NK-92 (cell line): ENCODE results near the gene KPNA5.
"Not testable (repeated sequence)": the region's sequence is repeated elsewhere in the genome, so short reads cannot be mapped to it uniquely, and the experiment has no call there.

Experiments
- DNase-seq: peaks from one replicate; lab custom pipeline; 2025; ENCODE audit not compliant: unreplicated experiment; lab: John Stamatoyannopoulos, UW

KPNA5 gene

GRCh38 chr6:116697480-116697879 is 16.5 kb downstream of the KPNA5 start:
- no peak for DNase-seq

DNA sequence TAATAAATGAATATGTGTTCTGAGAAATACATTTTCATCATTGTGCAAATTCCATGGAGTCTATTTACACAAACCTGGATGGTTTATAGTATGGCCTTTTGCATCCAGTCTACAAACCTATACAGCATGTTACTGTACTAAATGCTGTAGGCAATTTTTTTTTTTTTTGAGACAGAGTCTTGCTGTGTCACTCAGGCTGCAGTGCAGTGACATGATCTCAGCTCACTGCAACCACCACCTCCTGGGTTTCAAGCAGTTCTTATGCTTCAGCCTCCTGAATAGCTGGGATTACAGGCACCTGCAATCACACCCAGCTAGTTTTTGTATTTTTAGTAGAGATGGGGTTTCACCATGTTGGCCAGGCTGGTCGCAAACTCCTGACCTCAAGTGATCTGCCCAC is 22.9 kb downstream of the KPNA5 start:
- DNase-seq: not testable (repeated sequence)

DNA sequence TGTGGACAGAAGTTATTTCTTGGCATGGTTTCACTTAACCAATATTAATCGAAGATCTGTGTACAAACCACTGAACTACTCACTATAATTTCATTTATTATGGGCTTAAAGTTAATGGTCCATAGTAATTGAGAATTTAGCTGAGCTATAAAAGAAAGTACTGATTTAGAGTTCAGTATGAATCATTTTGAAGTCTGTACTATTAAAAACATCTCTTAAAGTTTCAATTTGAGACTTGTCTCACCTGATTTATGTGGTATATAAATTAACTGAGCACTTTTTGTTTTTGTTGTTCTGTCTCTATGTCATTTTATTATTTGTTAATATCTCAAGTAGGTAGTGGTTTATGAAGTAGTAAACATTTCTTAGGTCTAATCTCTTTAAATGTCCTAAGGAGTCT is 24.9 kb downstream of the KPNA5 start:
- DNase-seq: no peak

DNA sequence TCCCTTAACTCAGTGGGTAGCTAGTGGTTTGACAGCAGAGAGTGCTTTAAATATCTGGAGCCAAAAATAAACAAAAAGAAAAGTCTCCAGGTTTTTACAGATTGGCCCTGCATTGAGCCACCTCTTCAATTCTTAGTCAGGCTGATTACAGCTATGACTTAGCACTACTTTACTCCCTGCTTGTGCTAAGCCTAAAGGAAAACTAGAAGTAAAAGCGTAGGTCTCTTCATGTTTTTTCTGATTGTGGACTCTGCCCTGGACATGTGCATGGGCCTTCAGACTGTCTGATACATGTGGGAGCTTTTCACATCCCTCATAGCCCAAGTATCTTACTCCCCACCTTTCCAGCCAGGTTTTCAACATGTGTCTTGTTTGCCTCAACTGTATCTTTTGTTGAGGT is 33.3 kb downstream of the KPNA5 start:
- no peak for DNase-seq

- no peak for DNase-seq
Observed at GRCh38 chr6:116714761-116715160, 33.8 kb downstream of the KPNA5 start.

- no peak for DNase-seq
Observed at GRCh38 chr6:116726947-116727346, 45.9 kb downstream of the KPNA5 start.

DNA sequence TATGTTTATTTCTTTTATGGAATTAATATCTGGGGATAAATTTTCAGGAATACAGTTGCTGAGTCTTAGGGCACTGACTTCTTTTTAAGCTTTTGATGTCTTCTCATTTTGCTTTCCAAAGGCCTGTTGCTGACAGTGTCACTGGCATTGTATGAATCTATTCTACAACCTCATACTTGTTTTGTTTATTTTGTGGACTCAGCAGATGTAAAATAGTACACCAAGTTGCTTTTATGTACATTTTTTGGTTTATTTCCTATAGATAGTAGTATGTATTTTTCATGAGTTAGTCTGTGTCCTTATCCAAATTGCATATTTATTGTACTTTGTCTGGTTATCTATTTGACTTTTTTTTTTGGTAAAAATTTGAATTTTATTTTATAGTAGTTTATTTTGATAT is 49.5 kb downstream of the KPNA5 start:
- DNase-seq: no peak

GRCh38 chr6:116737004-116737403 is 56.0 kb downstream of the KPNA5 start:
- DNase-seq: no peak

- DNase-seq: not testable (repeated sequence)
Observed at GRCh38 chr6:116740486-116740885, 59.5 kb downstream of the KPNA5 start.

DNA sequence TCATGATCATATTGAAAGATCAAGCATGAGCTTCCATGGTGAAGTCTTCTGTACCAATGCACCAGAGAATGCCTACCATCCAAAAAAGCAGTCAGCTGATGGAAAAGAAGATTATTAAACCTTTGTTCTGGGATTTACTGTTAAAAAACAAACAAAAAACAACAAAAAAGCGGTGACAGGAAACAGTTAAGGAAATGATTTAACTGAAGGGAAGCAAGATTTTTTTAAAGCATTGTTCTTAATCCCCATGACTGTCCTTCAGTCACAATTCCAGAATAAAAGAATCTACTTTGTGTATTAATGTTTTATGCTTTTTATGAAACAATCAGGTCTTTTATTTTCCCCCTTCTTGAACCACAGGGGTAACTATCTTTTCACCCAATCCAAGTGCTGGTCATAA is 60.6 kb downstream of the KPNA5 start:
- DNase-seq: no peak

- DNase-seq: no peak
Observed at GRCh38 chr6:116745176-116745575, 64.2 kb downstream of the KPNA5 start.

GRCh38 chr6:116761779-116762178 is 80.8 kb downstream of the KPNA5 start:
- no peak for DNase-seq

DNA sequence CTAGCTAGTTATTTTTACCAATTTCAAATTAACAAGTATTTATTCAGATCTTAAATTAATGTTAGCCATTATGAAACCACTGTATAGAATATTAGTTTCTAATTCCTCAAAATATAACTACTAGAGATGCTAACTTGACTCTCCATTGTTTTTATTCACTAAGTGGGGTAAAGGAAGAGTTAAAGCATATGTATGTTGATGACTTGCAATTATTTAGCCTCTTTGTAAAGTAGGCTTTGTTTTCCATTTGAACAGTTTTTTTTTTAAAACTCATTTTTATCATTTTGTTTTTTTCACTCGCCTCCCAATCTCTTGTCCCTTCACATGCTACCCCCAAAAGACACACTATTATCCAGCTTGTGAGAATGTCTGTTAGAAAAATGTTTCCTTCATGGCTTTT is 81.2 kb downstream of the KPNA5 start:
- DNase-seq: no peak

- no peak for DNase-seq
Observed at GRCh38 chr6:116763048-116763447, 82.0 kb downstream of the KPNA5 start.

DNA sequence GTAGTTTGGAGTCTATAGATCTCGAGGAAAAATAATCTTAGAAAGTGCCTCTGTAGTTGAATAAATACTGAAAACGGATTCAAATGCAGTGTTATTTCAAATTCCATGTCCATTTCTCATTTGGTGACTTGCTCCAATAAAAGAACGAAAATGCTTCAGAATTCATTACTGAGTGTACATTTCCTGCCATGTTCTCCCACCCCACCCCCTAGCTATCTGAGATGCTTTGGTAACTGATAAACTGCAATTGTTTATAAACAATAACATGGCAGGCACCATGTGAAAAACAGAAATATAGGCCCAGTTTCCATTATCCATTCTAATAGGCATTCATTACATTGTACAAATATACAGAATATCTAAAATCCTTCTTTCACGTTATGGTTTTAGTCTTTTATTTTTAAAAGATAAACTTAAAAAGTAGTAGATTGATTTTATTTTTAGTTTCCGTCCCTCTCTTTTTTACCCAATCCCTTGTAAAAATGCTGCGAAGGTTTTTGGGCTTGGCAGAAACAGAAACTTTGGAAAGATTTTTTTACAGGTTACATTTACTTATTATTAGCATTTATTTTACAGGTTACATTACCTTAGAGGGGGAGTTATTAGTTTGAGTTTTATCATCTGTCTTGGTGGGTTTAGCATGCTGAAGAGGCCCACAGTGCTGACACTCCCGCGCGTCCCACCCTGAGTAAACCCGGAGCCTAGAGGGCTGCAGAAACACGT is 83.1 kb downstream of the KPNA5 start:
- no peak for DNase-seq

GRCh38 chr6:116764629-116764960 is 83.6 kb downstream of the KPNA5 start:
- no peak for DNase-seq

- no peak for DNase-seq
Observed at GRCh38 chr6:116764961-116765841, 84.2 kb downstream of the KPNA5 start, which contains the start of gene FAM162B. FAM162B (minus strand) TSS chr6:116765719; CDS start chr6:116765576, 143 bp downstream.

- DNase-seq: no peak
Observed at GRCh38 chr6:116766506-116767176, 85.6 kb downstream of the KPNA5 start.

DNA sequence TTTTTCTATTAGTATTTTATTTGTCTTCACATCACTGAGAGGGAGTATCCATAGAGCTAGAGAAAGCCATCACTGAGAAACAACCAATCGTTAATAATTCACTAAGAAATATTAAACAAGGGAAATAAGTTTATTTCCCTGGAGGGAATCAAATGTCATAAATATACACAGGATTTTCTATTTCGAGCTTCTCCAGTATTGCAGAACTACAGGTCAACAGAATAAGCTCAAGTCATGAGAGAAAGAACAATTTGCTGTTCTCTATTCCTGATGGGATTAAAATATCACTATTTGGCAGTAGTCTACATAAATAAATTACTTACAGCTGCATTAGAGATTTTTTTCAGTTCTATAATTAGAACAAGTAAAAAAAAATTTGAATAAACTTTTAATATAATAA is 86.7 kb downstream of the KPNA5 start:
- no peak for DNase-seq

DNA sequence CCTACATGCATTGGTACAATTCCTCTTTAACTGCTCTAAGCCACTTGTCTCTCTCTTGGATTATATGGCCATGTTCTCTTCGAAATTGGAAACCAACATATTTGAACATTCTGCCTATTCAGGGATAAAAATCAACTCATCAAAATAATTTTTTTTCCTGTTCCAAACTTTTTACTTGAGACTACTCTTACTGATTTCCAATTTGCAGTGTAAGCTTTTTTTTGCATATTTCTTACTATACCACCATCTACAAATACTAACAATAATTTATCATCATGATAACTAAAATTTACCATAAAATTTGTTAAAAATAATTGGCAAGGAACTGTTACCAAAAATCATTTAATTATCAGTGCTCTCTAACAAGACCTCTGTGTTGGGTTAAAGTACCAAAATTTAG is 91.4 kb downstream of the KPNA5 start:
- DNase-seq: no peak

GRCh38 chr6:116773886-116774285 is 92.9 kb downstream of the KPNA5 start:
- no peak for DNase-seq
